Chondrocyte (in vitro differentiated cells): ENCODE data around the gene LGALS12. TPM values are rescaled to one million over a fixed set of nuclear protein-coding genes. Genes with fewer than 3 reads are reported as not detected.

Experiments
- DNase-seq: peaks from one replicate; pipeline ENCODE4 v3.0.0; 2021; ENCODE audit warnings: mixed read lengths, low spot score
- H3K27ac Mint-ChIP-seq: one replicate; pipeline ENCODE4 v1.8.0; 2021; ENCODE audit warnings: mild to moderate bottlenecking, moderate library complexity, mixed read lengths; ENCODE audit not compliant: unreplicated experiment
- H3K27me3 Mint-ChIP-seq: 2 replicates; pipeline ENCODE4 v1.8.0; 2021; ENCODE audit warnings: low read depth, mixed read lengths
- H3K36me3 Mint-ChIP-seq: 2 replicates; pipeline ENCODE4 v1.8.0; 2021; ENCODE audit warnings: low read depth, mixed read lengths
- H3K4me1 Mint-ChIP-seq: 2 replicates; pipeline ENCODE4 v1.8.0; 2021; ENCODE audit warnings: low read depth, mild to moderate bottlenecking, mixed read lengths
- H3K4me3 Mint-ChIP-seq: one replicate; pipeline ENCODE4 v1.8.0; 2021; ENCODE audit warnings: mild to moderate bottlenecking, moderate library complexity, mixed read lengths; ENCODE audit not compliant: unreplicated experiment
- H3K9me3 Mint-ChIP-seq: 2 replicates; pipeline ENCODE4 v1.8.0; 2021; ENCODE audit warnings: low read depth, mixed read lengths
- total RNA-seq: library from RNA; stranded (reverse); gene quantifications from 3 replicates; pipeline ENCODE4 v1.2.1, GENCODE V29; 2021
- TF ChIP-seq, protein P1 (sequence below): fragments of 200-600 bp; sonication (generic); IDR thresholded peaks from 2 replicates; pipeline ENCODE4 v1.5.0; 2021; ENCODE audit warnings: antibody characterized with exemption, mild to moderate bottlenecking, moderate library complexity

The LGALS12 gene
- total RNA-seq, 1 donor from 2014 or later: not detected

DNA sequence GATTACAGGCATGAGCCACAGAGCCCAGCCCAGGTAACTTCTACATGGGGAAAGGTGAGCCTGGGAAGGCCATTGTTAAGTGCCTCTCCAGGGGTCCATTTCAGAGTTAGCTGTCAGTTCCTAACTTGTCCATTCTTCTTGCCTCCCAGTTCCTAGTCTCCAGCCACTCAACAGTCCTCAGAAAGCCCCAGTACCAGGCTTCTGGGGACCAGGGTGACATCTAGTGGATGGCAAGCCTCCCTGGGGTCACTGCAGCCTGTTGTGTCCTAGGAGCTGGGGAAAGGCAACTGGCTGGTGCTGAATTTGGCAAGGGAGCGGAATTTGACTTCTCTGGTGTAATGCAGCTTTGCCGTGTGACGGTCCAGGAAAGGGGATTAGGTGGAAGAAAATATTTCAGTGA lies 2.1 kb downstream of the LGALS12 start:
- TF ChIP-seq, protein P1, sequence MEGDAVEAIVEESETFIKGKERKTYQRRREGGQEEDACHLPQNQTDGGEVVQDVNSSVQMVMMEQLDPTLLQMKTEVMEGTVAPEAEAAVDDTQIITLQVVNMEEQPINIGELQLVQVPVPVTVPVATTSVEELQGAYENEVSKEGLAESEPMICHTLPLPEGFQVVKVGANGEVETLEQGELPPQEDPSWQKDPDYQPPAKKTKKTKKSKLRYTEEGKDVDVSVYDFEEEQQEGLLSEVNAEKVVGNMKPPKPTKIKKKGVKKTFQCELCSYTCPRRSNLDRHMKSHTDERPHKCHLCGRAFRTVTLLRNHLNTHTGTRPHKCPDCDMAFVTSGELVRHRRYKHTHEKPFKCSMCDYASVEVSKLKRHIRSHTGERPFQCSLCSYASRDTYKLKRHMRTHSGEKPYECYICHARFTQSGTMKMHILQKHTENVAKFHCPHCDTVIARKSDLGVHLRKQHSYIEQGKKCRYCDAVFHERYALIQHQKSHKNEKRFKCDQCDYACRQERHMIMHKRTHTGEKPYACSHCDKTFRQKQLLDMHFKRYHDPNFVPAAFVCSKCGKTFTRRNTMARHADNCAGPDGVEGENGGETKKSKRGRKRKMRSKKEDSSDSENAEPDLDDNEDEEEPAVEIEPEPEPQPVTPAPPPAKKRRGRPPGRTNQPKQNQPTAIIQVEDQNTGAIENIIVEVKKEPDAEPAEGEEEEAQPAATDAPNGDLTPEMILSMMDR: peak; percentile 58
- Mint-ChIP-seq H3K27me3 (no peaks in the 10 kb centered on the region), H3K27ac (no peak overlapping the region), H3K36me3 (no peaks in the 10 kb centered on the region), H3K4me3 (no peak overlapping the region), H3K4me1 (peaks cover 11% of the 10 kb centered on the region), H3K9me3 (no peaks in the 10 kb centered on the region)
- DNase-seq: no peak

DNA sequence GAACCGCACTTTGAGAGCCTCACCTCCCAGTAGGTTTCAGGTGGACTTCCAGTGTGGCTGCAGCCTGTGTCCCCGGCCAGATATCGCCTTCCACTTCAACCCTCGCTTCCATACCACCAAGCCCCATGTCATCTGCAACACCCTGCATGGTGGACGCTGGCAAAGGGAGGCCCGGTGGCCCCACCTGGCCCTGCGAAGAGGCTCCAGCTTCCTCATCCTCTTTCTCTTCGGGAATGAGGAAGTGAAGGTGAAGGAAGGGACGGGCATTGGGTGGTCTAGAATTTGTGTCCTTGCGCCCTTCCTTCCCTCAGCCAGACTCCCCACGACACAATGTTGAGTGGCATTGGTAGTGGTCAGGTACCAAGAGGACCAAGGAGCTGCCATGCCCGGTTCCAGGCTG lies 2.9 kb downstream of the LGALS12 start:
- TF ChIP-seq, protein P1: no peak
- no peaks in the 10 kb centered on the region for H3K9me3 Mint-ChIP-seq

DNA sequence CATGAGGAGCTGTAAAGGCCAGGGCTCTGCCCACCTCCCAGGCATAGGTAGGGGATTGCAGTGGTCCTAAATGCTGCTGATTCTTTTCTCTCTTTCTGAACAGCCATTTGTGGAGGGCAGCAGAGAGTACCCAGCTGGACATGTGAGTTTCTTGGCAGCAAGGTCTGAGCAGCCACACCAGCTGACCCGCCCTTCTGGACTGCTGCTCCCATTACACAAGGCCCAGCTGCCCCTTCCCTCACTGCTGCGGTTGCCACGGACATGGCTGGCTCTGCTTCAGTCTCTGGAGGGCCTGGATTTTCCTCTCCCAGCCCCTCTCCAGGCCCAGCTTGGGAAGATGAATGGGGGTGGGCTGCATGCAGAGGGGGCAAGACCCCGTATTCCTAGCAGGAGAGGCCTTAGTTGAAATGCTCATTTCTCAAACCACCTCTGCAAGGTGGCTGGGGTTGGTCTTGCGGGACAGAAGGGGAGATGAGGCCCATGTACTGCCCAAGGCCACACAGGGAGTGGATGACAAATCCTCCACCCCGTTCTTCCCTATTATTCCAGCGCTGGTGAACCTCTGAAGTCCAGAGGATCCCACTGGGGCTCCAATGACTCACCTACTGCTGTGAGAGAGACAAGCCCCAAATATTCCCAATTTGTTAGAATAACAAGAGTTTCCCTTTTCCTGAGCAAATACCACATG lies 4.6 kb downstream of the LGALS12 start:
- no peak overlapping the region for H3K27ac Mint-ChIP-seq
- DNase-seq: no peak
- H3K36me3 Mint-ChIP-seq: no peaks in the 10 kb centered on the region
- no peaks in the 10 kb centered on the region for H3K27me3 Mint-ChIP-seq
- no peaks in the 10 kb centered on the region for H3K9me3 Mint-ChIP-seq
- TF ChIP-seq, protein P1: no peak
- H3K4me3 Mint-ChIP-seq: no peak overlapping the region
- H3K4me1 Mint-ChIP-seq: peaks cover 11% of the 10 kb centered on the region

More for the DNA sequence above, 2.9 kb downstream of the LGALS12 start:
- Mint-ChIP-seq H3K27ac (no peak overlapping the region), H3K27me3 (no peaks in the 10 kb centered on the region), H3K36me3 (no peaks in the 10 kb centered on the region), H3K4me1 (peaks cover 11% of the 10 kb centered on the region), H3K4me3 (no peak overlapping the region)
- no peak for DNase-seq

DNA sequence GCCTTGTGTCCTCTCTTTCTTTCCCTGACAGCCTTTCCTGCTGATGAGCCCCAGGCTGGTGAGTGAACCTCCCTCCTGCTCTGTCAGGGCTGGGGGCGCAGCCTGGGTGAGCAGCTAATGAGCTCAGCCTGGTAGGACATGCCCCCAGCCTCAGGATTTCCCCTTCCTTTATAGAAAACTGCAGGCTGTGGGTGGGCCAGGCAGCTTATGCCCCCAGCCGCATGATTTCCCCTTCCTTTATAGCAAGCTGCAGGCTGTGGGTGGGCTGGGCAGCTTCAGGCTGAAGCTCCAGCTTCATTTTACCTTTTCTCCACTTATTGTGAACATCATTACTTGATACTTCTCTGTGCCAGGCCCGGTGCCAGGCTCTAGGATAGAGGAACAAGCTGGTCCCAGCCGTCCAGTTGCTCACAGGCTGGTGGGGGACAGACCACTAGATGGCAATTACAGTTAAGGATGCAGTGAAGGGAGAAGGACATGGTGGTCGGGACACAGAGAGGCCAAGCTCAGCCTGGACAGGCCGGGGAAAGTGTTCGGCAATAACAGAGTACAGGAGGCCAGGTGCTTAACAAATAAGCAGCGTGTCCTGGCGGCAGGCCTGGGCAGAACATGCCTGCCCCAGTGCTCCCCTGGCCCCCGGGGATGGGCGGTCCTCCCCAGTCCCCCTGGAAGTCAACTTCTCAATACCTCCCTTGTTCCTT lies 5.3 kb downstream of the LGALS12 start:
- no peak for DNase-seq
- TF ChIP-seq, protein P1: no peak
- Mint-ChIP-seq H3K4me3 (no peak overlapping the region), H3K27ac (no peak overlapping the region), H3K9me3 (no peaks in the 10 kb centered on the region), H3K36me3 (no peaks in the 10 kb centered on the region), H3K27me3 (no peaks in the 10 kb centered on the region), H3K4me1 (peaks cover 11% of the 10 kb centered on the region)

DNA sequence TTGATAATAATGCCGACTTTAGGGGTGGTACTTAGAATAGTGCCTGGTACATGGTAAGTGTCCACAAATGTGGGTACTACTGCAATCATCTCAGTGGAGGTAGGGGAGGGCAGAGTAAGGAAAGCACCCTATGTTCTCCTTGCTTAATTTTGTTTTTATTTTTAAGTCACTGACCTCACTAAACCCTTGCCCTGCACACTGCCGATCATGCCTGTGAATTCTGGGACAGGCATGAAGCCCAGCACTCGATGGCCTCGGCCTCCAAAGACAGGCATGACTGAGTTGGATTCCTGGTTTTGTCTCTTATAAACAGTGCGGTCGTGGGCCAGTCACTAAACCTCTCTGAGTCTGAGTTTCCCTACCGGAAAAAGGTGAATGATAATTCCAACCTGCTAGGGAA lies 6.9 kb downstream of the LGALS12 start:
- no peak overlapping the region for H3K27ac Mint-ChIP-seq
- no peaks in the 10 kb centered on the region for H3K27me3 Mint-ChIP-seq
- H3K36me3 Mint-ChIP-seq: no peaks in the 10 kb centered on the region
- H3K9me3 Mint-ChIP-seq: no peaks in the 10 kb centered on the region
- H3K4me1 Mint-ChIP-seq: peaks cover 11% of the 10 kb centered on the region
- no peak for DNase-seq
- TF ChIP-seq, protein P1: no peak
- H3K4me3 Mint-ChIP-seq: no peak overlapping the region
